Astrocyte (in vitro differentiated cells and primary cell): ENCODE data around the gene RASIP1. TPM values are rescaled to one million over a fixed set of nuclear protein-coding genes. Genes with fewer than 3 reads are reported as not detected.

Source experiments
- DNase-seq: peaks from one replicate; pipeline ENCODE4 v3.0.0-alpha.2; 2010; ENCODE audit warnings: low read depth
- FAIRE-seq: peaks from 2 replicates; lab custom pipeline; 2011; peaks lifted over from hg19 to GRCh38; lab: Jason Lieb, UNC
- H2AFZ ChIP-seq: 2 replicates; pipeline ENCODE4 v1.6.0; 2012; ENCODE audit warnings: low read depth, low read length, inconsistent platforms
- H3K27ac ChIP-seq: 2 replicates; pipeline ENCODE4 v1.5.1; 2011; ENCODE audit warnings: low read depth, low read length, inconsistent platforms
- H3K27me3 ChIP-seq: 2 replicates; pipeline ENCODE4 v1.6.0; 2011; ENCODE audit warnings: low read length, inconsistent platforms; ENCODE audit not compliant: insufficient read depth
- H3K36me3 ChIP-seq: 2 replicates; pipeline ENCODE4 v1.5.1; 2011; ENCODE audit warnings: low read length, inconsistent platforms; ENCODE audit not compliant: insufficient read depth
- H3K4me1 ChIP-seq: 2 replicates; pipeline ENCODE4 v1.5.1; 2011; ENCODE audit warnings: low read length, inconsistent platforms; ENCODE audit not compliant: insufficient read depth
- H3K4me2 ChIP-seq: 2 replicates; pipeline ENCODE4 v1.6.0; 2012; ENCODE audit warnings: low read length, inconsistent platforms
- H3K4me3 ChIP-seq: 2 replicates; pipeline ENCODE4 v1.5.1; 2011; ENCODE audit warnings: low read depth, mild to moderate bottlenecking, low read length, inconsistent platforms; ENCODE audit not compliant: insufficient read depth
- H3K79me2 ChIP-seq: 2 replicates; pipeline ENCODE4 v1.6.0; 2012; ENCODE audit warnings: mild to moderate bottlenecking, low read length, inconsistent platforms; ENCODE audit not compliant: insufficient read depth
- H3K9ac ChIP-seq: 2 replicates; pipeline ENCODE4 v1.6.0; 2012; ENCODE audit warnings: mild to moderate bottlenecking, low read length, inconsistent platforms
- H3K9me3 ChIP-seq: 2 replicates; pipeline ENCODE4 v1.5.1; 2012; ENCODE audit warnings: low read depth, mild to moderate bottlenecking, low read length, inconsistent platforms; ENCODE audit not compliant: insufficient read depth
- H4K20me1 ChIP-seq: 2 replicates; pipeline ENCODE4 v1.6.0; 2012; ENCODE audit warnings: low read length, inconsistent platforms; ENCODE audit not compliant: insufficient read depth
- H3K27ac Mint-ChIP-seq: one replicate; pipeline ENCODE4 v1.8.0; 2021; ENCODE audit warnings: mild to moderate bottlenecking, mixed read lengths; ENCODE audit not compliant: unreplicated experiment
- H3K27me3 Mint-ChIP-seq: one replicate; pipeline ENCODE4 v1.8.0; 2021; ENCODE audit warnings: low read depth, mixed read lengths; ENCODE audit not compliant: unreplicated experiment
- H3K36me3 Mint-ChIP-seq: one replicate; pipeline ENCODE4 v1.8.0; 2021; ENCODE audit warnings: low read depth, mixed read lengths; ENCODE audit not compliant: unreplicated experiment
- H3K4me1 Mint-ChIP-seq: one replicate; pipeline ENCODE4 v1.8.0; 2021; ENCODE audit warnings: low read depth, mixed read lengths; ENCODE audit not compliant: unreplicated experiment
- H3K4me3 Mint-ChIP-seq: one replicate; pipeline ENCODE4 v1.8.0; 2021; ENCODE audit warnings: mild to moderate bottlenecking, moderate library complexity, mixed read lengths; ENCODE audit not compliant: unreplicated experiment
- H3K9me3 Mint-ChIP-seq: one replicate; pipeline ENCODE4 v1.8.0; 2021; ENCODE audit warnings: mild to moderate bottlenecking, mixed read lengths; ENCODE audit not compliant: unreplicated experiment
- CTCF ChIP-seq: IDR thresholded peaks from 2 replicates; pipeline ENCODE4 v1.5.1; 2011; ENCODE audit warnings: low read depth, mild to moderate bottlenecking, inconsistent platforms, low read length, moderate library complexity; ENCODE audit not compliant: insufficient read depth
- EZH2 ChIP-seq: IDR thresholded peaks from 2 replicates; pipeline ENCODE4 v1.6.1; 2012; ENCODE audit warnings: mild to moderate bottlenecking, low read length, inconsistent platforms; ENCODE audit not compliant: insufficient read depth
- total RNA-seq: library from RNA; stranded (reverse); gene quantifications from 2 replicates; pipeline ENCODE4 v1.2.1, GENCODE V29; 2021

RASIP1 gene
- total RNA-seq, 1 donor from 2014 or later: 0.68 TPM

DNA sequence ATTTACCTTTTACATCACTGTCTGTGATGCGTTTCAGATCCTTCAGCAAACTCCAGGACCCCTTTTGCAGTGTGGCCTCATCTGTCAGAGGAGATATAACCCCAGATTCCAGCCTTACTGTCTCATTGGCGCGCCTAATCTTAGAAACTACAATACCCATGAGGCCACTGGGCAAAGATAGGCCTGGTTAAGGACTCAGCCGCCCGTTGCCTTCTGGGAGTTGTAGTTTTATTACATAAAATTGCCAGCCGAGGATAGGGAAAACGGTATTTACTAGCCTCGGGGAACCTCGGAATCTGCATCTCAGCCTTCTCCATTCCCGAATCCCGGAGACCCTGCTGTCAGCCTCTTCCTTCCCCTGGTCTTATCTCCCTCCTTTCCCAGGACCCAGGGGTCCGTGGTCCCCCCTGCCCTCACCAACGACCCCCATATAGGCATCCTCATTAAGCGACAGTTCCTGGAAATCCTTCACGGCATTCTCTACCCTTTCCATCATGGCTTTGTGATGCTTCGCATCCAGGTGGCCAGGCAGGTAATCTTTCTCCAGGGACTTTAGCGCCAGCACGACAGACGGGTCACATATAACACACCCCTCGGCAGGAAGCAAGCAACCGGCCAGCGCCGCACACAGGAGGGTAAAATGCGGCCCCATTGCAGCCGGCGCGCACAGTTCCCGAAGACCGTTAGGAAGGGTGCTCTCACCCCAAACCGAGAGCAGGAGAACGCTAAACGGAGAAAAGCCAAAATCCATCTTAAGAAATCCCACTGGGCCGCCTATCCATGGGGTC is 5.0 kb upstream of the RASIP1 start:
- Histone ChIP-seq H2AFZ (peak overlapping the region; percentile 20), H3K4me2 (peak overlapping the region; percentile 32), H3K9ac (no peak overlapping the region), H4K20me1 (no peaks in the 10 kb centered on the region), H3K4me1 (peaks cover 5% of the 10 kb centered on the region), H3K27me3 (peaks cover 2% of the 10 kb centered on the region), H3K79me2 (no peaks in the 10 kb centered on the region), H3K36me3 (no peaks in the 10 kb centered on the region), H3K27ac (no peak overlapping the region), H3K4me3 (no peak overlapping the region), H3K9me3 (no peaks in the 10 kb centered on the region)
- no peak overlapping the region for H3K4me3 Mint-ChIP-seq
- peaks cover 9% of the 10 kb centered on the region for H3K27me3 Mint-ChIP-seq
- TF ChIP-seq CTCF (no peak), EZH2 (no peak)
- H3K9me3 Mint-ChIP-seq: peaks cover 4% of the 10 kb centered on the region
- peak; percentile 31 for DNase-seq
- no peak for FAIRE-seq
- no peak overlapping the region for H3K27ac Mint-ChIP-seq
- H3K36me3 Mint-ChIP-seq: no peaks in the 10 kb centered on the region
- H3K4me1 Mint-ChIP-seq: no peaks in the 10 kb centered on the region

DNA sequence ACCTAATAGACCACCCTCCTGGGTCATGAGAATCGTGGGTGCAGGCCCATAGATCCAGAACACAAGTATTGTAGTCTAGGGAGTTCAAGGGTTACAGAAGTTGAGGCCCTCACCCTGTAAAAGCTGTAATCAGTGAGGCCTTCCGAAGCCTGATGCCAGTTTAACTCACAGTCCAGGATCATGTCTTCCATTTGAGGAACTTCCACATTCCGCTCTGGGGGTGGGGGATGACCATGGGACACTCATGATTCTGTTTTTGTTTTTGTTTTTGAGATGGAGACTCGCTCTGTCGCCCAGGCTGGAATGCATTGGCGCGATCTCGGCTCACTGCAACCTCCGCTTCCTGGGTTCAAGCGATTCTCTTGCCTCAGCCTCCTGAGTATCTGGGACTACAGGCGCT is 1.7 kb upstream of the RASIP1 start:
- Histone ChIP-seq H3K4me1 (peaks cover 9% of the 10 kb centered on the region), H2AFZ (no peak overlapping the region), H4K20me1 (no peaks in the 10 kb centered on the region), H3K79me2 (no peaks in the 10 kb centered on the region), H3K4me2 (no peak overlapping the region), H3K9ac (no peak overlapping the region), H3K27ac (no peak overlapping the region), H3K36me3 (no peaks in the 10 kb centered on the region), H3K9me3 (no peaks in the 10 kb centered on the region), H3K27me3 (peaks cover 6% of the 10 kb centered on the region), H3K4me3 (no peak overlapping the region)
- Mint-ChIP-seq H3K27ac (no peak overlapping the region), H3K4me1 (peaks cover 4% of the 10 kb centered on the region), H3K27me3 (peaks cover 13% of the 10 kb centered on the region), H3K36me3 (no peaks in the 10 kb centered on the region), H3K9me3 (peaks cover 4% of the 10 kb centered on the region), H3K4me3 (no peak overlapping the region)
- TF ChIP-seq CTCF: no peak
- no peak for TF ChIP-seq EZH2
- DNase-seq (no peak), FAIRE-seq (no peak)
